ENCODE data around the gene LPP. TPM values are rescaled to one million over a fixed set of nuclear protein-coding genes. Genes with fewer than 3 reads are reported as not detected.

Gene LPP
- total and polyA plus RNA-seq, 10 of the 15 experiments (the other 5 are each of a cell fraction or from before 2014, with no cell fraction given), result under 0.01 to 0.62 (median 0.03) TPM

DNA sequence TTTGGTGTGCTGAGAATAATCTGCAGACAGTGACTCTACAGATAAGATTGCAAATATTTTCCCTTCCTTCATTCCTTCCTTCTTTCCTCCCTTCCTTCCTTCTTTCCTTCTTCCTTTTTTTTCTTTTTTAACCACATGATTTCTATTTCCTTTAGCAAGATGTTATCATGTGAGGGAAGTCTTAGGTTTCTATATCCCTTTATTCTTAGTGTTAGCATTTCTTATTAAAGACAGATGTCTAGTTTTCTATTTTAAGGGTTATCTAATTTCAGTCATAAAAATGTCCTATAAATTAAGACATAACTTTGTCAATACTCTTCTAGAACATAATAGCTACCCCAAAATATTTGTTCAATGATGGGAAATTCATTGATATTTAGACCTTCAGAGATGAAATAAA, 470.9 kb downstream of the LPP start (continued):
- TF ChIP-seq PBX3 (IDR thresholded peaks at IDR 0.05; ENCODE audit: insufficient replicate concordance, low read depth, low read length) (no peak), GABPA (IDR thresholded peaks at IDR 0.05; ENCODE audit: low read depth) (no peak), MLLT1 (IDR thresholded peaks at IDR 0.05) (no peak), ZNF207 (IDR thresholded peaks at IDR 0.05; ENCODE audit: borderline replicate concordance) (no peak), NFXL1 (IDR thresholded peaks at IDR 0.05; ENCODE audit: borderline replicate concordance) (no peak), WRNIP1 (IDR thresholded peaks at IDR 0.05; ENCODE audit: borderline replicate concordance, low read depth, low read length) (no peak), TCF3 (IDR thresholded peaks at IDR 0.05; ENCODE audit: borderline replicate concordance, insufficient read depth, low read depth, low read length) (no peak), ZBTB11 (CRISPR knock-in tag; IDR thresholded peaks at IDR 0.05) (no peak), SIX5 (IDR thresholded peaks at IDR 0.05; ENCODE audit: low read depth, low read length, severe bottlenecking) (no peak), CHD1 (IDR thresholded peaks at IDR 0.05; ENCODE audit: low read depth, low read length) (no peak)

Measured in GM12878 (cell line).